Measurements from ENCODE around the gene DDX39A.
A peak's percentile ranks its signal among the peaks of the same experiment; 100 is the strongest.
"Not testable (repeated sequence)": the region's sequence is repeated elsewhere in the genome, so short reads cannot be mapped to it uniquely, and the experiment has no call there.

Gene DDX39A

DNA sequence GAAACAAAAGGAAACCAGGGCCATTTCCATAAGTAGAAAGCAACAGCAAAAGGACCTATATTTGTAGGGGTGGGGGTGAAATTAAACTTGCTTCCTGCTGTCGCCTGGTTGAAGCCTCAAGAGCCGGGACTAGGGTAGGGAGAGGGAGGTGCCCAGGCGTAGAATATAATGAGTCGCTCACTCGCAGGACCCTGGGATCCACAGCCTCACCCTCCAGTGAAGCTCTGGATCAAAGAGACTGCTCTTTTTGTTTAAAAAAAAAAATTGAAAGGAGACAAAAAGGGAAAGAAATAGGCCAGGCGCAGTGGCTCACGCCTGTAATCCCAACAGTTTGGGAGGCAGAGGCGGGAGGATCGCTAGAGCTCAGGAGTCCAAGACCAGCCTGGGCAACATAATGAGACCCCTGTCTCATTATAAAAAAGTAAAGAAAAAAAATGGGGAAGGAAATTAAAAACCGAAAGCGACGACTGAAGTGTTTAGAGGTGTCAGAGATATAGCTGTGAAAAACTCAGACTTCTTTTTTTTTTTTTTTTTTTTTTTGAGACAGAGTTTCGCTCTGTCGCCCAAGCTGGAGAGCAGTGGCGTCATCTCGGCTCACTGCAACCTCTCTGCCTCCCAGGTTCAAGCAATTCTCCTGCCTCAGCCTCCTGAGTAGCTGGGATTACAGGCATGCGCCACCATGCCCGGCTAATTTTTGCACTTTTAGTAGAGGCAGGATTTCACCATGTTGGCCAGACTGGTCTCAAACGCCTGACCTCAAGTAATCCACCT, 48.8 kb downstream of the DDX39A start:
- H3K27ac ChIP-seq: peak overlapping the region; percentile 87 to 89
- DNase-seq: no peak
- H3K36me3 ChIP-seq: no peaks in the 10 kb centered on the region
- H3K9me3 ChIP-seq: no peaks in the 10 kb centered on the region
- H3K4me3 ChIP-seq: peak overlapping the region in 1 of 2 donors; percentile 29
- no peaks in the 10 kb centered on the region for H3K27me3 ChIP-seq
- intact Hi-C loops (cut with DNase I; ENCODE audit: low total_unique reads): no loop called here
- TF ChIP-seq, protein P1, sequence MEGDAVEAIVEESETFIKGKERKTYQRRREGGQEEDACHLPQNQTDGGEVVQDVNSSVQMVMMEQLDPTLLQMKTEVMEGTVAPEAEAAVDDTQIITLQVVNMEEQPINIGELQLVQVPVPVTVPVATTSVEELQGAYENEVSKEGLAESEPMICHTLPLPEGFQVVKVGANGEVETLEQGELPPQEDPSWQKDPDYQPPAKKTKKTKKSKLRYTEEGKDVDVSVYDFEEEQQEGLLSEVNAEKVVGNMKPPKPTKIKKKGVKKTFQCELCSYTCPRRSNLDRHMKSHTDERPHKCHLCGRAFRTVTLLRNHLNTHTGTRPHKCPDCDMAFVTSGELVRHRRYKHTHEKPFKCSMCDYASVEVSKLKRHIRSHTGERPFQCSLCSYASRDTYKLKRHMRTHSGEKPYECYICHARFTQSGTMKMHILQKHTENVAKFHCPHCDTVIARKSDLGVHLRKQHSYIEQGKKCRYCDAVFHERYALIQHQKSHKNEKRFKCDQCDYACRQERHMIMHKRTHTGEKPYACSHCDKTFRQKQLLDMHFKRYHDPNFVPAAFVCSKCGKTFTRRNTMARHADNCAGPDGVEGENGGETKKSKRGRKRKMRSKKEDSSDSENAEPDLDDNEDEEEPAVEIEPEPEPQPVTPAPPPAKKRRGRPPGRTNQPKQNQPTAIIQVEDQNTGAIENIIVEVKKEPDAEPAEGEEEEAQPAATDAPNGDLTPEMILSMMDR (IDR thresholded peaks at IDR 0.05): no peak
- H3K4me1 ChIP-seq: peaks cover 0 to 38% (median 26%) of the 10 kb centered on the region in 4 donors

DNA sequence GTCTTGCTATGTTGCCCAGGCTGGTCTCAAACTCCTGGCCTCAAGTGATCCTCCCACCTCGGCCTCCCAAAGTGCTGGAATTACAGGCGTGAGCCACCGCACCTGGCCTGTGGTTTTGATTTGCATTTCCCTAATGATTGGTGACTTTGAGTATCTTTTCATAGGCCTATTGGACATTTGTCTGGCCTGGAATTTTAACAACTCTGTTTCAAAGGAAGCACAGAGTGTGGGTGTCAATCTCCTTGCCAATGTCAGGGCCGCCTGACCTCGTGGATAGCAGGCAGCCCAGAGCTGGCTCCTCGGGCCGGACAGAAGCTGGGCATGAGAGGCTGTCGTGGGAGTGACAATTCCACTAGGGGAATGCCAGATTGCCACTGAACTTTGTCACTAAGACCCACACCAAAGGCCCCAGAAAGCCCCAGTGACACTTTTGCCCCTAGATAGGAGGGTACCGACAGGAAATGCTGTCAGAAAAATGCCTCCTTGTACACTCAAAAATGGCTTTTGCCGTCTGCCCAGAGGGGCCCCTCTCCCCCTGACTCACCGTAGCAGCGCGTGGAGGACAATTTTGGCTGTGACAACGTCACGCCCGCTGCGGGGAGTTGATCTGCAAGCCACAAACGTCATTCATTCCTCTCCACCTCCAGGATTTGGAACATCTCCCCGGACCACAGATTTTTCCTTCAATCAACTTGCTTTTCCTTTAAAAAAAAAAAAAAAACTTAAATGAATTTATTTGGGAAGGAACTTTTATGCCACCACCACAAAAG, 49.6 kb downstream of the DDX39A start:
- H3K4me3 ChIP-seq: peak overlapping the region in 1 of 2 donors; percentile 29

DNA sequence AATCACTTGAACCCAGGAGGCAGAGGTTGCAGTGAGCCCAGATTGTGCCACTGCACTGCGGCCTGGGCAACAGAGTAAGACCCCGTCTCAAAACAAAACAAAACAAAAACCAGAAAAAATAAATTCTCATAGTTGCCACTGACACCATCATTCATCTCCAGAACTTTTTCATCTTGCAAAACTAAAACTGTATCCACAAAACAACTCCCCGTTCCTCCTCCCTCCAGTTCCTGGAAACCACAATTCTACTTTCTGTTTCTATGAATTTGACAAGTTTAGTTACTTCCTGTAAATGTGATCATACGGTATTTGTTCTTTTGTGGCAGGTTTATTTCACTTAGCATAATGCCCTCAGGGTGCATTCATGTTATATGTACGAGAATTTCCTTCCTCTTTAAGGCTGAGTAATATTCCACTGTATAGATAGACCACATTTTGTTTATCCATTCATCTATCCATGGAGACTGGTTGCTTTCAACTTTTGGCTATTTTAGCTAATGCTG, 51.1 kb downstream of the DDX39A start:
- H3K4me1 ChIP-seq: peaks cover 0 to 46% (median 29%) of the 10 kb centered on the region in 4 donors

More for the DNA sequence above, 49.6 kb downstream of the DDX39A start:
- TF ChIP-seq, protein P1 (IDR thresholded peaks at IDR 0.05): no peak
- intact Hi-C loops (cut with DNase I; ENCODE audit: low total_unique reads): no loop called here
- H3K9me3 ChIP-seq: no peaks in the 10 kb centered on the region
- peak in 1 of 2 donors; percentile 86 for DNase-seq
- H3K4me1 ChIP-seq: peaks cover 0 to 37% (median 20%) of the 10 kb centered on the region in 4 donors
- H3K27ac ChIP-seq: peak overlapping the region; percentile 87 to 89
- H3K27me3 ChIP-seq: no peaks in the 10 kb centered on the region
- H3K36me3 ChIP-seq: no peaks in the 10 kb centered on the region

GRCh38 chr19:14367016-14367415, 52.1 kb downstream of the DDX39A start:
- TF ChIP-seq, protein P1 (IDR thresholded peaks at IDR 0.05): no peak
- Histone ChIP-seq H3K27me3 (no peaks in the 10 kb centered on the region), H3K36me3 (no peaks in the 10 kb centered on the region), H3K4me3 (no peak overlapping the region), H3K4me1 (peaks cover 0 to 56% (median 30%) of the 10 kb centered on the region in 4 donors), H3K9me3 (no peaks in the 10 kb centered on the region), H3K27ac (peak overlapping the region in 1 of 2 donors; percentile 89)
- intact Hi-C loops (cut with DNase I; ENCODE audit: low total_unique reads): no loop called here
- no peak for DNase-seq

More for the DNA sequence above, 51.1 kb downstream of the DDX39A start:
- no peak for DNase-seq
- no peaks in the 10 kb centered on the region for H3K9me3 ChIP-seq
- H3K36me3 ChIP-seq: no peaks in the 10 kb centered on the region
- TF ChIP-seq, protein P1 (IDR thresholded peaks at IDR 0.05): no peak
- H3K27me3 ChIP-seq: no peaks in the 10 kb centered on the region
- peak overlapping the region in 1 of 2 donors; percentile 89 for H3K27ac ChIP-seq
- no peak overlapping the region for H3K4me3 ChIP-seq
- intact Hi-C loops (cut with DNase I; ENCODE audit: low total_unique reads): no loop called here

DNA sequence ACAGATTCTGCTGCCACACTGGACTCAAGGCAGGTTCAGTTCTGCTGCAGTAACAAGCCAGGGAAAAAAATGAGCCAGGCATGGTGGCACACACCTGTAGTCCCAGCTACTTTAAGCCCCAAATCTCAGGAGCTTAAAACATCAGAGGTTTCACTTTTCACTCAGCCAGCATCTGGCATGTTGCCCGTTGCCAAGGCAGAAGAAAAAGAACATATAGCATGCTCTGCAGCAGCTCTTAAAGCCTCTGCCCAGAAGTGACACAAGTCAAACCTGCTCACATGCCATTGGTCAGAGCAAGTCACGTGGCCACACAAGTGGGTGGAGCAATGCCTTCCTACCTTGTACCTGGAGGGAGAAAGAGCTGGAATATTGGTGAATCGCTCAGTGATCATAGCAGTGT, 52.6 kb downstream of the DDX39A start:
- Histone ChIP-seq H3K36me3 (no peaks in the 10 kb centered on the region), H3K4me3 (no peak overlapping the region), H3K9me3 (no peaks in the 10 kb centered on the region), H3K4me1 (peaks cover 0 to 60% (median 32%) of the 10 kb centered on the region in 4 donors), H3K27me3 (no peaks in the 10 kb centered on the region), H3K27ac (peak overlapping the region in 1 of 2 donors; percentile 7)
- DNase-seq: peak in 1 of 2 donors; percentile 54
- intact Hi-C loops (cut with DNase I; ENCODE audit: low total_unique reads): no loop called here
- TF ChIP-seq, protein P1 (IDR thresholded peaks at IDR 0.05): no peak

- H3K27me3 ChIP-seq; intact Hi-C loops (cut with DNase I; ENCODE audit: low total_unique reads); H3K36me3 ChIP-seq; H3K9me3 ChIP-seq; DNase-seq: not testable (repeated sequence)
- peak overlapping the region; percentile 67 to 81 for H3K27ac ChIP-seq
- peaks cover 0 to 38% (median 17%) of the 10 kb centered on the region in 4 donors for H3K4me1 ChIP-seq
- H3K4me3 ChIP-seq: peak overlapping the region in 1 of 2 donors; percentile 31
Measured at GRCh38 chr19:14364098-14364443, 55.1 kb downstream of the DDX39A start.
